Skeletal muscle tissue (tissue), 4 donors: ENCODE results near the gene CHST11. TPM values are rescaled to one million over a fixed set of nuclear protein-coding genes. Genes with fewer than 3 reads are reported as not detected.

ENCODE experiments used
- H3K27ac ChIP-seq: one replicate; pipeline ENCODE4 v1.7.0; 2013; ENCODE audit warnings: mild to moderate bottlenecking, low read depth, low read length, inconsistent platforms
- H3K27me3 ChIP-seq, 3 donors: one replicate each; pipeline ENCODE4 v1.7.0; 2013; ENCODE audit warnings: low read length in 3 of 3; ENCODE audit not compliant: control insufficient read depth in 3 of 3, insufficient read depth in 3 of 3
- H3K36me3 ChIP-seq, 3 donors: one replicate each; pipeline ENCODE4 v1.7.0; 2013; ENCODE audit warnings: low read length in 3 of 3; ENCODE audit not compliant: control insufficient read depth in 3 of 3, insufficient read depth in 3 of 3
- H3K4me1 ChIP-seq, 3 donors: one replicate each; pipeline ENCODE4 v1.7.0; 2013; ENCODE audit warnings: low read length in 3 of 3, mild to moderate bottlenecking in 3 of 3; ENCODE audit not compliant: control insufficient read depth in 3 of 3, insufficient read depth in 3 of 3
- H3K4me3 ChIP-seq, 3 donors: one replicate each; pipeline ENCODE4 v1.7.0; 2013; ENCODE audit warnings: low read length in 3 of 3
- H3K9ac ChIP-seq, 3 donors: one replicate each; pipeline ENCODE4 v1.7.0; 2013; ENCODE audit warnings: low read length in 3 of 3, mild to moderate bottlenecking in 3 of 3, moderate library complexity in 2 of 3, low read depth in 1 of 3
- H3K9me3 ChIP-seq, 3 donors: one replicate each; pipeline ENCODE4 v1.7.0; 2013; ENCODE audit warnings: low read length in 3 of 3; ENCODE audit not compliant: control insufficient read depth in 3 of 3
- total RNA-seq: library from RNA; depleted of rRNA; stranded (reverse); fragments of >200 nt; gene quantifications from one replicate; pipeline ENCODE4 v1.2.3, GENCODE V29; 2014
- donor health status: Osteomylitis.

The CHST11 gene
- total RNA-seq, 1 donor from 2014 or later: 2.1 TPM

- Histone ChIP-seq H3K9ac (no peak overlapping the region), H3K4me1 (peaks cover 0 to 10% (median 6%) of the 10 kb centered on the region in 3 donors), H3K27me3 (no peaks in the 10 kb centered on the region), H3K27ac (no peak overlapping the region), H3K4me3 (no peak overlapping the region), H3K9me3 (no peaks in the 10 kb centered on the region), H3K36me3 (no peaks in the 10 kb centered on the region)
These were observed 292.8 kb downstream of the CHST11 start for GRCh38 chr12:104749545-104749944.

GRCh38 chr12:104750061-104750460 lies 293.3 kb downstream of the CHST11 start:
- H3K9me3 ChIP-seq: no peaks in the 10 kb centered on the region
- H3K4me3 ChIP-seq: no peak overlapping the region
- peaks cover 0 to 10% (median 6%) of the 10 kb centered on the region in 3 donors for H3K4me1 ChIP-seq
- no peaks in the 10 kb centered on the region for H3K36me3 ChIP-seq
- no peak overlapping the region for H3K9ac ChIP-seq
- H3K27me3 ChIP-seq: no peaks in the 10 kb centered on the region
- no peak overlapping the region for H3K27ac ChIP-seq

DNA sequence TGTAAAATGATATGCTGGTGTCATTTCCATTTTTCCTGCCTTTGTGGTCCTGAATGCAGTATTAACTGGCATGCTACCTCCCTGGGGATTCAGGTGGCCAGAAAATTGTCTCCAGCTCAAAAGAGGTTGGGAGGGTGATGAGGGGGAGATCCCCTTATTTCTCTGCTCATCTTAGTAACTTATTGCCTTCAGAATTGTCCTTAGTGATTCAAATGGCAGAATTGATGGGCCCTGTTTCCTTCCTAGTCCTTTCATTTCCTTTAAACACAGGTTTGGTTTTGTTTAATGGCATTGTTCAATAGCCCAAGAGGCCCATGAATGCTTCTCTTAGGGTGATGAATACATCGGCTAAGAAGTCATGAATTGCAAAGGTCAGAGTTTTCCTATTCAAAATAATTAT lies 294.4 kb downstream of the CHST11 start:
- H3K4me3 ChIP-seq: no peak overlapping the region
- H3K4me1 ChIP-seq: peaks cover 0 to 10% (median 6%) of the 10 kb centered on the region in 3 donors
- H3K9me3 ChIP-seq: no peaks in the 10 kb centered on the region
- no peaks in the 10 kb centered on the region for H3K36me3 ChIP-seq
- no peak overlapping the region for H3K9ac ChIP-seq
- H3K27me3 ChIP-seq: no peaks in the 10 kb centered on the region
- no peak overlapping the region for H3K27ac ChIP-seq

DNA sequence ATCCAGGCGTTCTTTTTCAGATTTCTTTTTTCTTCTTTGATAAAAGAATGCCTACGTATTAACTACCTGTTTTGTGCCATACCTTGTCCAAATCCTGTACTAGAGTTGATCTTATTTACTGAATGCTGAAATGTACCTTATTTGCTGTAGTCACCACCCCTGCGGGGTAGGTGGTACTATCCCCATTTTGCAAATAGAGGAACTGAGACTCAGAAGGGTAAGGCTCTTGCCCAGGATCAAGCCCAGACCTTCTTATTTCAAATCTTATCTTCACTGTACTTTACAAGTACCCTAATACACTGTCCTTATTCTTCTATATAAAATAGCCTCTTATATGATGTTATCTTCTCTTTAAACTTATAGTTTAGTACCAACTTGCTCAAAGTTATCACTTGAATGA lies 294.8 kb downstream of the CHST11 start:
- Histone ChIP-seq H3K9me3 (no peaks in the 10 kb centered on the region), H3K27ac (no peak overlapping the region), H3K27me3 (no peaks in the 10 kb centered on the region), H3K36me3 (no peaks in the 10 kb centered on the region), H3K9ac (no peak overlapping the region), H3K4me3 (no peak overlapping the region), H3K4me1 (peaks cover 0 to 10% (median 6%) of the 10 kb centered on the region in 3 donors)

- Histone ChIP-seq H3K36me3 (no peaks in the 10 kb centered on the region), H3K27ac (no peak overlapping the region), H3K9ac (no peak overlapping the region), H3K27me3 (no peaks in the 10 kb centered on the region), H3K4me3 (no peak overlapping the region), H3K4me1 (peaks cover 0 to 10% (median 6%) of the 10 kb centered on the region in 3 donors), H3K9me3 (no peaks in the 10 kb centered on the region)
These were observed 295.3 kb downstream of the CHST11 start for GRCh38 chr12:104752016-104752415.

DNA sequence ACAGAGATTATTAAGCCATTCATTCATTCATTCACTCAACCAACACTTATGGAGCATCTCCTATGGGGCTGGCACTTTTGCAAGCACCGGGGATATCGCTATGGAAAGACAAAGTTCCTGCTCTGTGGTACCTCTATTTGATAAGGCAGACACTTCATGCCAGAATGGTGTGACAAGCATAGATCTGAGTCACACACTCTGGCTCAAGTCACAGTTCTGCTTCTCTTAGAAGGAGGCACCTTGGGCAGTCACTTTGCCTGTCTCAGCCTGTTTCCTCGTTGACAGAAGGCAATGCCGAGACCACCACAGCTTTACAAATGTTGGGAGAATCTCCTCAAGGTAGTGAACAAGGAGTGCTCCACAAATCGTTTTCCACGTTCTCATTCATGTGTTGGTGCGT lies 296.1 kb downstream of the CHST11 start:
- Histone ChIP-seq H3K36me3 (peaks cover 3 to 4% (median 3%) of the 10 kb centered on the region in 3 donors), H3K27ac (no peak overlapping the region), H3K4me1 (peaks cover 0 to 10% (median 6%) of the 10 kb centered on the region in 3 donors), H3K4me3 (no peak overlapping the region), H3K9ac (no peak overlapping the region), H3K27me3 (no peaks in the 10 kb centered on the region), H3K9me3 (no peaks in the 10 kb centered on the region)

GRCh38 chr12:104756901-104757300 lies 300.2 kb downstream of the CHST11 start:
- Histone ChIP-seq H3K9ac (no peak overlapping the region), H3K4me3 (no peak overlapping the region), H3K36me3 (peaks cover 3 to 8% (median 3%) of the 10 kb centered on the region in 3 donors), H3K27me3 (no peaks in the 10 kb centered on the region), H3K4me1 (no peaks in the 10 kb centered on the region), H3K27ac (no peak overlapping the region), H3K9me3 (no peaks in the 10 kb centered on the region)

GRCh38 chr12:104758771-104759170 lies 302.0 kb downstream of the CHST11 start:
- no peak overlapping the region for H3K27ac ChIP-seq
- peaks cover 3 to 8% (median 3%) of the 10 kb centered on the region in 3 donors for H3K36me3 ChIP-seq
- no peak overlapping the region for H3K4me3 ChIP-seq
- H3K9ac ChIP-seq: no peak overlapping the region
- H3K9me3 ChIP-seq: no peaks in the 10 kb centered on the region
- H3K27me3 ChIP-seq: no peaks in the 10 kb centered on the region
- H3K4me1 ChIP-seq: no peaks in the 10 kb centered on the region

DNA sequence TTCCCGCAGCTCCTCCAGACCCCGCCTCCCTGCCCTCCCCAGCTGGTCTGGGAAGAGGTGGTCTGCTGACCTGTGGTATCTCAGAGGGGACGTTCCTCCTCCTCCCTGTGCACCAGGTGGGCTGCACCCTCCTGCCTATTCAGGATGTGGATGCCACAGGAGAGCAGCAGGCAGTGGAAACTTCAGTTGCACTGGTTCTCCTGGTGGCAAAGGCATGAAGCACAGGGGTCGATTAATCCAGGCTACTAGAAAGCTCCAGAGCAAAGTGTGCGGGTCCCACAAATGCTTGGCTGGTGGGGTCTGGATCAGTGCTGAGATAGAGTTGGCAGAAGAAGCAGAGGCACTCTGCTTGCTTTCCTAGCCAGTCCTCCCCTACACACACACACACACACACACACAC lies 304.3 kb downstream of the CHST11 start:
- Histone ChIP-seq H3K27me3 (no peaks in the 10 kb centered on the region), H3K4me1 (no peaks in the 10 kb centered on the region), H3K9me3 (no peaks in the 10 kb centered on the region), H3K4me3 (no peak overlapping the region), H3K36me3 (peaks cover 3 to 8% (median 3%) of the 10 kb centered on the region in 3 donors), H3K27ac (no peak overlapping the region), H3K9ac (no peak overlapping the region)

GRCh38 chr12:104761611-104762010 lies 304.9 kb downstream of the CHST11 start:
- Histone ChIP-seq H3K27ac (no peak overlapping the region), H3K36me3 (peaks cover 3 to 8% (median 3%) of the 10 kb centered on the region in 3 donors), H3K9me3 (no peaks in the 10 kb centered on the region), H3K4me3 (no peak overlapping the region), H3K9ac (no peak overlapping the region), H3K4me1 (no peaks in the 10 kb centered on the region), H3K27me3 (no peaks in the 10 kb centered on the region)
